ENCODE measurements around the gene WNT7A. TPM values are rescaled to one million over a fixed set of nuclear protein-coding genes. Genes with fewer than 3 reads are reported as not detected.

WNT7A gene
- polyA plus RNA-seq, 1 of the 3 experiments (the other 2 are of a cell fraction): not detected

- H3K79me2 ChIP-seq (ENCODE audit: insufficient read depth): no peaks in the 10 kb centered on the region
- no peak overlapping the region for H3K27ac ChIP-seq (ENCODE audit: low read depth in 2 of 2, low read length in 1 of 2)
- no peak for TF ChIP-seq RFX5 (IDR thresholded peaks at IDR 0.05; ENCODE audit: low read length)
- H3K9ac ChIP-seq: no peak overlapping the region
- H3K27me3 ChIP-seq (ENCODE audit: insufficient read depth): no peaks in the 10 kb centered on the region
- no peaks in the 10 kb centered on the region for H3F3A ChIP-seq (replicated peaks; ENCODE audit: insufficient read depth)
- no peak for DNase-seq
- H3K4me1 ChIP-seq (ENCODE audit: control insufficient read depth in 1 of 2, insufficient read depth in 2 of 2, low read depth in 1 of 2, low read length in 1 of 2): peaks cover 7 to 12% of the 10 kb centered on the region in 2 experiments; a peak in 3 of 4 replicates
- 0 out of 2 replicates have a peak, but pooled peaks cover 7% of the 10 kb centered on the region for H3K9me3 ChIP-seq
- WGBS (ENCODE audit: low lambda C conversion rate): 25% methylated on average over 3 of the region's 3 CpGs
- no peaks in the 10 kb centered on the region for H3K36me3 ChIP-seq (replicated peaks in 1 of 2; ENCODE audit: control insufficient read depth in 1 of 2, insufficient read depth in 2 of 2, low read length in 1 of 2)
- CTCF ChIA-PET: interaction anchor here (0.6 to 4.5 kb wide), 6 partner anchors 28 to 564 kb away, joined by 3 to 45 read pairs (median 4); partner anchors contain the start of genes CHCHD4 and TMEM43
- H3K4me2 ChIP-seq: no peak overlapping the region
- no peaks in the 10 kb centered on the region for H3K9me2 ChIP-seq
- POLR2A ChIA-PET: no interaction called here
- no peak overlapping the region for H2AFZ ChIP-seq (ENCODE audit: low read depth)
- no peaks in the 10 kb centered on the region for H4K20me1 ChIP-seq (ENCODE audit: insufficient read depth)
- H3K4me3 ChIP-seq (ENCODE audit: low read depth in 2 of 2, low read length in 1 of 2): no peak overlapping the region
These were observed 18.5 kb upstream of the WNT7A start for GRCh38 chr3:13898346-13898745.

GRCh38 chr3:13896473-13897154 is 16.7 kb upstream of the WNT7A start:
- peak; percentile 70 for DNase-seq
- peaks cover 7 to 12% of the 10 kb centered on the region in 2 experiments; a peak in 3 of 4 replicates for H3K4me1 ChIP-seq (ENCODE audit: control insufficient read depth in 1 of 2, insufficient read depth in 2 of 2, low read depth in 1 of 2, low read length in 1 of 2)
- no peaks in the 10 kb centered on the region for H3K36me3 ChIP-seq (replicated peaks in 1 of 2; ENCODE audit: control insufficient read depth in 1 of 2, insufficient read depth in 2 of 2, low read length in 1 of 2)
- no peaks in the 10 kb centered on the region for H4K20me1 ChIP-seq (ENCODE audit: insufficient read depth)
- H3K9ac ChIP-seq: no peak overlapping the region
- H3K79me2 ChIP-seq (ENCODE audit: insufficient read depth): no peaks in the 10 kb centered on the region
- H3K4me2 ChIP-seq: peak overlapping the region; percentile 97
- ChIA-PET CTCF (interaction anchor here (0.6 to 4.5 kb wide), 67 partner anchors 9 to 570 kb away, joined by 3 to 48 read pairs (median 4); partner anchors contain the start of genes CHCHD4, LSM3, TMEM43 and XPC), POLR2A (interaction anchor here (0.6 to 1.2 kb wide), 3 partner anchors 109 to 245 kb away, joined by 3 to 10 read pairs (median 3); partner anchors contain the start of genes CHCHD4 and TMEM43)
- no peaks in the 10 kb centered on the region for H3K9me2 ChIP-seq
- no peaks in the 10 kb centered on the region for H3F3A ChIP-seq (replicated peaks; ENCODE audit: insufficient read depth)
- TF ChIP-seq CTCF (IDR thresholded peaks at IDR 0.05): peak; percentile 80
- TF ChIP-seq POLR2AphosphoS5 (IDR thresholded peaks at IDR 0.05; ENCODE audit: low read depth, low read length): no peak
- TF ChIP-seq FOXM1 (IDR thresholded peaks at IDR 0.05; ENCODE audit: low read depth): no peak
- TF ChIP-seq, protein P1, sequence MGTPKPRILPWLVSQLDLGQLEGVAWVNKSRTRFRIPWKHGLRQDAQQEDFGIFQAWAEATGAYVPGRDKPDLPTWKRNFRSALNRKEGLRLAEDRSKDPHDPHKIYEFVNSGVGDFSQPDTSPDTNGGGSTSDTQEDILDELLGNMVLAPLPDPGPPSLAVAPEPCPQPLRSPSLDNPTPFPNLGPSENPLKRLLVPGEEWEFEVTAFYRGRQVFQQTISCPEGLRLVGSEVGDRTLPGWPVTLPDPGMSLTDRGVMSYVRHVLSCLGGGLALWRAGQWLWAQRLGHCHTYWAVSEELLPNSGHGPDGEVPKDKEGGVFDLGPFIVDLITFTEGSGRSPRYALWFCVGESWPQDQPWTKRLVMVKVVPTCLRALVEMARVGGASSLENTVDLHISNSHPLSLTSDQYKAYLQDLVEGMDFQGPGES (IDR thresholded peaks at IDR 0.05; ENCODE audit: low read depth, low read length): no peak
- TF ChIP-seq RAD21 (IDR thresholded peaks at IDR 0.05; ENCODE audit: low read length): peak; percentile 96
- TF ChIP-seq SMC3 (IDR thresholded peaks at IDR 0.05; ENCODE audit: low read depth, low read length): peak; percentile 83
- no peak for TF ChIP-seq MEF2A (IDR thresholded peaks at IDR 0.05; ENCODE audit: borderline replicate concordance, low read depth)
- peak; percentile 72; the same call in 1 of the 2 replicates for TF ChIP-seq YY1 (IDR thresholded peaks at IDR 0.05; ENCODE audit: low read depth)
- TF ChIP-seq RFX5 (IDR thresholded peaks at IDR 0.05; ENCODE audit: low read length): 0 out of 2 replicates have a peak, but pooled peaks have one; percentile 41
- H3K4me3 ChIP-seq (ENCODE audit: low read depth in 2 of 2, low read length in 1 of 2): peak overlapping the region; percentile 61 to 69
- H3K27ac ChIP-seq (ENCODE audit: low read depth in 2 of 2, low read length in 1 of 2): no peak overlapping the region
- no peaks in the 10 kb centered on the region for H3K9me3 ChIP-seq
- WGBS (ENCODE audit: low lambda C conversion rate): 19% methylated on average over 10 of the region's 12 CpGs
- H3K27me3 ChIP-seq (ENCODE audit: insufficient read depth): no peaks in the 10 kb centered on the region
- peak overlapping the region; percentile 100; the same call in 1 of the 2 replicates for H2AFZ ChIP-seq (ENCODE audit: low read depth)

Data from SK-N-SH (cell line).